Measurements from ENCODE around the gene UTF1.

DNA sequence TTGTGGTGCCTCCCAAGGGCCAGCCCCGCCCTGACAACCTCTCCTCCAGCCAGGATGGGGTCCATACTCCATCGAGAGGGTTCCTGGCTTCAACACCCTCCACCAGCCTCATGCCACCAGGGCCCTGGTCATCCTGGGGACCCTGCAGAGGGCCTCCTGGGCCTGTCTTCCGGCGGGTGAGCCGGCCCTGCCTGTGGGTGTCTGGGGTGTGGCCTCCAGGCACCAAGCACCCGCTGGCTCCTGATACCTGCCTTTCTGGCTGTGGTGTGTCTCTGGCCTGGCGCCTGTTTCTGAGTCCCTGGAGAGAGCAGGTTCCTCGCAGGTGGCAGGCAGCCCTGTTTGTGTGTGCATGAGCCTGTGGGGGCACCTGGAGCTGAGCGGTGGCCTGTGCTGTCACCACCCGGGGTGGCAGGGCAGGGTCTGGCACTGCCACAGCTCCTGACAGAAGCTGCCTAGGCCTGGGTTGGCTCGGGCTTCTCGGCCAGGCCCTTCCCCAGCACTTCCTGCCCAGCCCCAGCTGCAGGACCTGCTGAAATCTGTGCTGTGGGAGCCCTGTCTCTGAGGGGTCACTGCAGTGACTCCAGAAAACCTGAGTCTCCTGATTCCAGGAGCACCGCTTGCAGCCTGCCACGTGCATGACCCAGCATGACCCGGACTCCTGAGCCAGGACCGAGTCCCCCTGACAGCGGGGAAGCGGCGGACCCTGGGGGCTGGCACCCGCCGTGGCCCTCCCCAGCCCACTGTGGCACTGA is 28.2 kb downstream of the UTF1 start:
- TF ChIP-seq, protein P1, sequence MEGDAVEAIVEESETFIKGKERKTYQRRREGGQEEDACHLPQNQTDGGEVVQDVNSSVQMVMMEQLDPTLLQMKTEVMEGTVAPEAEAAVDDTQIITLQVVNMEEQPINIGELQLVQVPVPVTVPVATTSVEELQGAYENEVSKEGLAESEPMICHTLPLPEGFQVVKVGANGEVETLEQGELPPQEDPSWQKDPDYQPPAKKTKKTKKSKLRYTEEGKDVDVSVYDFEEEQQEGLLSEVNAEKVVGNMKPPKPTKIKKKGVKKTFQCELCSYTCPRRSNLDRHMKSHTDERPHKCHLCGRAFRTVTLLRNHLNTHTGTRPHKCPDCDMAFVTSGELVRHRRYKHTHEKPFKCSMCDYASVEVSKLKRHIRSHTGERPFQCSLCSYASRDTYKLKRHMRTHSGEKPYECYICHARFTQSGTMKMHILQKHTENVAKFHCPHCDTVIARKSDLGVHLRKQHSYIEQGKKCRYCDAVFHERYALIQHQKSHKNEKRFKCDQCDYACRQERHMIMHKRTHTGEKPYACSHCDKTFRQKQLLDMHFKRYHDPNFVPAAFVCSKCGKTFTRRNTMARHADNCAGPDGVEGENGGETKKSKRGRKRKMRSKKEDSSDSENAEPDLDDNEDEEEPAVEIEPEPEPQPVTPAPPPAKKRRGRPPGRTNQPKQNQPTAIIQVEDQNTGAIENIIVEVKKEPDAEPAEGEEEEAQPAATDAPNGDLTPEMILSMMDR (IDR thresholded peaks at IDR 0.05) = no peak
- TF ChIP-seq EZH2 (IDR thresholded peaks at IDR 0.05) (no peak), EZH2phosphoT487 (IDR thresholded peaks at IDR 0.05) (no peak)
